Measurements from ENCODE around the gene IL36A. TPM values are rescaled to one million over a fixed set of nuclear protein-coding genes. Genes with fewer than 3 reads are reported as not detected.

IL36A gene
- total RNA-seq, 1 experiment from 2014 or later = not detected

GRCh38 chr2:113015042-113015441 is 9.8 kb downstream of the IL36A start:
- Histone ChIP-seq H3K36me3 (ENCODE audit: control insufficient read depth, insufficient read depth, low read length) (no peaks in the 10 kb centered on the region), H3K27me3 (ENCODE audit: control insufficient read depth, insufficient read depth, low read length) (no peaks in the 10 kb centered on the region), H3K9me3 (ENCODE audit: control insufficient read depth, insufficient read depth, low read depth, low read length) (no peaks in the 10 kb centered on the region), H3K4me3 (ENCODE audit: low read depth in 2 of 2, low read length in 2 of 2) (no peak overlapping the region), H3K27ac (ENCODE audit: low read length) (no peak overlapping the region), H3K4me1 (ENCODE audit: control insufficient read depth, insufficient read depth, low read length) (no peaks in the 10 kb centered on the region)
- intact Hi-C loops (cut with micrococcal nuclease; ENCODE audit: unreplicated experiment) = no loop called here
- no TSS peak for BruUV-seq (replicated peaks)
- in situ Hi-C loops (cut with HindIII; ENCODE audit: low pct_unique_long_range_greater_than_20kb, low sequenced_read_pairs) = no loop called here
- DNase-seq (ENCODE audit: low read depth, low spot score) = no peak
- ChIA-PET POLR2A (no interaction called here), CTCF (no interaction called here)
- TF ChIP-seq CTCF (IDR thresholded peaks at IDR 0.05) (no peak), SIN3A (IDR thresholded peaks at IDR 0.05; ENCODE audit: borderline replicate concordance, insufficient read depth, low read depth, low read length) (no peak), TCF7L2 (IDR thresholded peaks at IDR 0.05; ENCODE audit: low read depth, low read length) (no peak), REST (IDR thresholded peaks at IDR 0.05; ENCODE audit: insufficient read depth in 1 of 2, low read depth in 2 of 2, low read length in 1 of 2) (no peak), POLR2AphosphoS5 (IDR thresholded peaks at IDR 0.05; ENCODE audit: low read depth, low read length) (no peak)
- no peak for ATAC-seq

DNA sequence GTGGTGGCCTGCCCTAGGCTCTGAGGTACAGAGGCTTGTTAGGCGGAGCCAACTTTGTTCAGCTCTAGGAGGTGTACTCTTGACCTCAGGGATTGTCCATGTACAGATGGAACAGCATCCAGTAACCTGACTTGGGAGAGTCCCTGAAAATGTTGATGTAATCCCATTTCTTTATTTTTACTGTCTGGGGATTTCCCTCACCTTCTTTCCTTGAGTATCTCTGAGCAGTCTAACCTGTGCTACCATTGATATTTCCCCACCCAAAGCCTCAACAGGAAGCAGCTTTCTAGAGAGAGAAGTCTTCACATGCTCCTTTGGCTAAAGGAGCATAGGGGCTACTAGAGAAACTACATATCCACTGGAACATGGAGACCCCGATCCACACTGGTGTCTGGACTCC is 10.4 kb downstream of the IL36A start:
- ChIA-PET POLR2A (no interaction called here), CTCF (no interaction called here)
- ATAC-seq = no peak
- Histone ChIP-seq H3K4me1 (ENCODE audit: control insufficient read depth, insufficient read depth, low read length) (no peaks in the 10 kb centered on the region), H3K9me3 (ENCODE audit: control insufficient read depth, insufficient read depth, low read depth, low read length) (no peaks in the 10 kb centered on the region), H3K4me3 (ENCODE audit: low read depth in 2 of 2, low read length in 2 of 2) (no peak overlapping the region), H3K36me3 (ENCODE audit: control insufficient read depth, insufficient read depth, low read length) (no peaks in the 10 kb centered on the region), H3K27ac (ENCODE audit: low read length) (no peak overlapping the region), H3K27me3 (ENCODE audit: control insufficient read depth, insufficient read depth, low read length) (no peaks in the 10 kb centered on the region)
- no peak for TF ChIP-seq CTCF (IDR thresholded peaks at IDR 0.05)
- no peak for TF ChIP-seq SIN3A (IDR thresholded peaks at IDR 0.05; ENCODE audit: borderline replicate concordance, insufficient read depth, low read depth, low read length)
- intact Hi-C loops (cut with micrococcal nuclease; ENCODE audit: unreplicated experiment) (no loop called here), in situ Hi-C loops (cut with HindIII; ENCODE audit: low pct_unique_long_range_greater_than_20kb, low sequenced_read_pairs) (no loop called here)
- no peak for DNase-seq (ENCODE audit: low read depth, low spot score)
- BruUV-seq (replicated peaks) = no TSS peak

GRCh38 chr2:113018509-113018908 is 13.2 kb downstream of the IL36A start:
- no peak overlapping the region for H3K4me3 ChIP-seq (ENCODE audit: low read depth in 2 of 2, low read length in 2 of 2)
- TF ChIP-seq CTCF (IDR thresholded peaks at IDR 0.05) (no peak), POLR2AphosphoS5 (IDR thresholded peaks at IDR 0.05; ENCODE audit: low read depth, low read length) (no peak), SIN3A (IDR thresholded peaks at IDR 0.05; ENCODE audit: borderline replicate concordance, insufficient read depth, low read depth, low read length) (no peak), REST (IDR thresholded peaks at IDR 0.05; ENCODE audit: insufficient read depth in 1 of 2, low read depth in 2 of 2, low read length in 1 of 2) (no peak), TCF7L2 (IDR thresholded peaks at IDR 0.05; ENCODE audit: low read depth, low read length) (no peak)
- CTCF ChIA-PET = no interaction called here
- in situ Hi-C loops (cut with HindIII; ENCODE audit: low pct_unique_long_range_greater_than_20kb, low sequenced_read_pairs) (no loop called here), intact Hi-C loops (cut with micrococcal nuclease; ENCODE audit: unreplicated experiment) (no loop called here)
- H3K4me1 ChIP-seq (ENCODE audit: control insufficient read depth, insufficient read depth, low read length) = no peaks in the 10 kb centered on the region
- H3K27ac ChIP-seq (ENCODE audit: low read length) = no peak overlapping the region
- no peak for DNase-seq (ENCODE audit: low read depth, low spot score)
- no peaks in the 10 kb centered on the region for H3K9me3 ChIP-seq (ENCODE audit: control insufficient read depth, insufficient read depth, low read depth, low read length)
- H3K27me3 ChIP-seq (ENCODE audit: control insufficient read depth, insufficient read depth, low read length) = peaks cover 3% of the 10 kb centered on the region; the same call in 1 of the 2 replicates
- POLR2A ChIA-PET = no interaction called here
- no peaks in the 10 kb centered on the region for H3K36me3 ChIP-seq (ENCODE audit: control insufficient read depth, insufficient read depth, low read length)
- ATAC-seq = no peak
- BruUV-seq (replicated peaks) = no TSS peak

Measured in Panc1 (cell line).